Endothelial cell of umbilical vein (primary cell): ENCODE data around the gene RAB6B. TPM values are rescaled to one million over a fixed set of nuclear protein-coding genes. Genes with fewer than 3 reads are reported as not detected.

ENCODE experiments used
- BruUV-seq: library from RNA; stranded (reverse); fragments of 400-500 nt; replicated peaks from 2 replicates; lab custom pipeline; 2021; lab: Mats Ljungman, UMichigan
- CTCF ChIA-PET: fragments of 300-600, 350-600 bp; sonication (Branson Sonifier 250); formaldehyde crosslinking; loops from one replicate; lab custom pipeline; 2021; ENCODE audit warnings: antibody characterized with exemption, inconsistent platforms; lab: Charles Lee
- POLR2A ChIA-PET: fragments of 300-600, 350-600 bp; sonication (Branson Sonifier 250); formaldehyde crosslinking; loops from one replicate; lab custom pipeline; 2021; ENCODE audit warnings: antibody characterized with exemption, inconsistent platforms; lab: Charles Lee
- DNase-seq: peaks from one replicate; pipeline ENCODE4 v3.0.0-alpha.2; 2011; ENCODE audit warnings: low read depth, low spot score
- FAIRE-seq: peaks from 2 replicates; lab custom pipeline; 2011; peaks lifted over from hg19 to GRCh38; lab: Jason Lieb, UNC
- H2AFZ ChIP-seq: 2 replicates; pipeline ENCODE4 v1.6.0; 2012; ENCODE audit warnings: low read depth, low read length, control low read depth, inconsistent platforms
- H3K27ac ChIP-seq: 2 replicates; pipeline ENCODE4 v1.5.1; 2011; ENCODE audit warnings: low read depth, mild to moderate bottlenecking, control low read depth, low read length, moderate library complexity; ENCODE audit not compliant: insufficient read depth
- H3K27me3 ChIP-seq, 2 experiments: 2 replicates each; pipeline versions ENCODE4 v1.6.0 to v1.6.1; 2011; ENCODE audit warnings: low read length in 2 of 2, mixed read lengths in 1 of 2; ENCODE audit not compliant: control insufficient read depth in 2 of 2, insufficient read depth in 2 of 2
- H3K36me3 ChIP-seq, 2 experiments: 2 replicates in 1 of 2; 3 replicates in 1 of 2; pipeline ENCODE4 v1.5.1; 2011; ENCODE audit warnings: low read length in 2 of 2, mild to moderate bottlenecking in 1 of 2, moderate library complexity in 1 of 2; ENCODE audit not compliant: control insufficient read depth in 2 of 2, insufficient read depth in 2 of 2; ENCODE audit errors: extremely low read depth in 1 of 2
- H3K4me1 ChIP-seq: 3 replicates; pipeline ENCODE4 v1.5.1; 2011; ENCODE audit warnings: mild to moderate bottlenecking, low read length; ENCODE audit not compliant: control insufficient read depth, insufficient read depth; ENCODE audit errors: extremely low read depth
- H3K4me2 ChIP-seq: 2 replicates; pipeline ENCODE4 v1.6.1; 2011; ENCODE audit warnings: low read length, control low read depth, mixed read lengths; ENCODE audit not compliant: insufficient read depth
- H3K4me3 ChIP-seq, 3 experiments: fragments of 200-600 bp in 1 of 3; sonication (generic), shearing (Covaris generic) in 1 of 3; replicated peaks in 1 of 3; 2 replicates each; pipeline ENCODE4 v1.5.1; 2011 to 2016; ENCODE audit warnings: control low read depth in 3 of 3, low read length in 3 of 3, mild to moderate bottlenecking in 2 of 3, inconsistent platforms in 1 of 3, low read depth in 1 of 3, moderate library complexity in 1 of 3; ENCODE audit not compliant: insufficient read depth in 1 of 3
- H3K79me2 ChIP-seq: 2 replicates; pipeline ENCODE4 v1.6.0; 2012; ENCODE audit warnings: low read length, inconsistent platforms; ENCODE audit not compliant: control insufficient read depth, insufficient read depth
- H3K9ac ChIP-seq: replicated peaks from 2 replicates; pipeline ENCODE3; 2011; ENCODE audit warnings: low read length, control low read depth; ENCODE audit not compliant: insufficient read depth; ENCODE audit errors: extremely low read depth
- H3K9me1 ChIP-seq: replicated peaks from 3 replicates; pipeline ENCODE4 v1.6.0; 2011; ENCODE audit warnings: mild to moderate bottlenecking, low read length; ENCODE audit not compliant: control insufficient read depth, insufficient read depth; ENCODE audit errors: extremely low read depth
- H3K9me3 ChIP-seq: replicated peaks from 2 replicates; pipeline ENCODE4 v1.5.1; 2012; ENCODE audit warnings: low read length, inconsistent platforms; ENCODE audit not compliant: control insufficient read depth, insufficient read depth
- H4K20me1 ChIP-seq: replicated peaks from 2 replicates; pipeline ENCODE3; 2011; ENCODE audit warnings: mild to moderate bottlenecking, low read length; ENCODE audit not compliant: control insufficient read depth, insufficient read depth; ENCODE audit errors: extremely low read depth
- dilution Hi-C: fragments of 300-500 bp; cut with MboI; formaldehyde crosslinking; loops from one replicate; pipeline ENCODE4 v1.15.0; 2019; ENCODE audit warnings: low sequenced_read_pairs; ENCODE audit not compliant: extremely low pct_ligation_motif_present
- intact Hi-C: fragments of 100-400 bp; cut with micrococcal nuclease; formaldehyde crosslinking; loops from one replicate; pipeline ENCODE4 v1.10.0; 2022
- polyA plus RNA-seq, 4 experiments: library from polyadenylated mRNA; depleted of rRNA in 3 of 4; stranded (reverse) in 3 of 4; unstranded in 1 of 4; fragments of >200 nt; gene quantifications; 2 replicates each; pipeline versions ENCODE4 v1.2.1 to v1.2.3, GENCODE V29; 2011 to 2012; ENCODE audit warnings: missing spikeins in 1 of 4
- total RNA-seq: library from RNA; stranded (reverse); gene quantifications from 2 replicates; pipeline ENCODE4 v1.2.3, GENCODE V29; 2021
- TF ChIP-seq, protein P1 (sequence below), 2 donors: IDR thresholded peaks; 1 replicate in 1 of 2; 2 replicates in 1 of 2; pipeline ENCODE4 v1.5.1; 2011; ENCODE audit warnings: low read length in 2 of 2, mild to moderate bottlenecking in 2 of 2, moderate library complexity in 2 of 2, control low read depth in 1 of 2, inconsistent platforms in 1 of 2, low read depth in 1 of 2; ENCODE audit not compliant: insufficient read depth in 1 of 2; ENCODE audit errors: extremely low read depth in 1 of 2
- TF ChIP-seq, protein P2 (sequence below): IDR thresholded peaks from 2 replicates; pipeline ENCODE4 v1.6.1; 2011; ENCODE audit not compliant: insufficient read depth, insufficient read length

Gene RAB6B
- total and polyA plus RNA-seq, 2 donors (not counting 3 experiments of a cell fraction or from before 2014, with no cell fraction given) = 1.7 to 6.7 TPM

DNA sequence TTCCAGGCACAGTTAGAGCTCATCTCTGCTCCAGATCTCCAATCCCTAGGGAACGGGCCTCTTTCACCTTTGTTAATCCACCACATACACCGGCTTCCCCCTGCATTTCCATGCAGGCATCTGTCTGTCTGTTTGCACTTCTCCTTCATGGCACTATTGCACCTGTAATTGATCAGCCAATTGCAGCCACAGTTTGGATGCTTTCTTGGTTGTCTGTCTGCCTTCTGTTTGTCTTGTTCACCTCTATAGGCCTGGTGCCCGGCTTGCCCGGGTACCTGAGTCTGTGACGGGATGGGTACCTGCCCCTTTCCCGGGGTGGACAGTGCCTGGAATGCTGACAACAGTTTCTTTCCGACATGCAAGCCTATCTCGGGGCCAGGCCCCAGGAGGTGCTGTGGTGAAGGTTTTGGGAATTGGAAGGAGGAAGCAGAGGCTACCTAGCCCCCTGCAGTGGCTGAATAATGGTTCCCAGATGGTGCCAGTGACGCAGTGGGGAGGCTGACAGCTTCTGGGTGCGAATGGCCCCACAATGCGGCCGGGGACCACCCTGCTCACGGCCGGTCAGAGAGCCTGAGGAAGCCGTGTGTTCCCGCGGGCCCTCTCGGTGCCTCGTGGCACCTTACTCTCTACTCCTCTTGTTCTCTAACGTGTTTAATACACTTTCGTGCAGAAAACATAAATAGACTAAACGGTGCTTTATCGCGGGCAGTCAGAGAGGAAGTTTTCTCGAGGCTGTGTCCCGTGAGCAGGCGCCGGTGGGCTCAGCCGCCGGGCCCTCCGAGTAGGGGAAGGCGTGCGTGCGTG lies 31.3 kb upstream of the RAB6B start:
- no TSS peak for BruUV-seq
- FAIRE-seq (peak; percentile 44), DNase-seq (peak; percentile 20)
- no peaks in the 10 kb centered on the region for H3K9me3 ChIP-seq
- POLR2A ChIA-PET = no interaction called here
- H3K79me2 ChIP-seq = no peaks in the 10 kb centered on the region
- peak overlapping the region; percentile 87 for H3K4me2 ChIP-seq
- CTCF ChIA-PET = interaction anchor here (0.6 to 7.2 kb wide), 10 partner anchors 12 to 373 kb away, joined by 3 to 223 read pairs (median 4); no protein-coding TSS in a partner anchor
- H3K36me3 ChIP-seq = no peaks in the 10 kb centered on the region
- H3K9ac ChIP-seq = peak overlapping the region; percentile 47
- no peak overlapping the region for H3K27ac ChIP-seq
- peak overlapping the region; percentile 32 to 53 (median 39) for H3K4me3 ChIP-seq
- intact Hi-C loops (loop anchor here (1.0 to 2.0 kb wide), 3 partner anchors 108 to 438 kb away; no protein-coding TSS in a partner anchor), dilution Hi-C loops (loop anchor here (25.0 kb wide), 1 partner anchor 285 kb away; no protein-coding TSS in a partner anchor)
- H2AFZ ChIP-seq = peak overlapping the region; percentile 98
- no peaks in the 10 kb centered on the region for H3K27me3 ChIP-seq
- peaks cover 7% of the 10 kb centered on the region for H3K4me1 ChIP-seq
- no peaks in the 10 kb centered on the region for H4K20me1 ChIP-seq
- H3K9me1 ChIP-seq = no peaks in the 10 kb centered on the region
- TF ChIP-seq, protein P1, sequence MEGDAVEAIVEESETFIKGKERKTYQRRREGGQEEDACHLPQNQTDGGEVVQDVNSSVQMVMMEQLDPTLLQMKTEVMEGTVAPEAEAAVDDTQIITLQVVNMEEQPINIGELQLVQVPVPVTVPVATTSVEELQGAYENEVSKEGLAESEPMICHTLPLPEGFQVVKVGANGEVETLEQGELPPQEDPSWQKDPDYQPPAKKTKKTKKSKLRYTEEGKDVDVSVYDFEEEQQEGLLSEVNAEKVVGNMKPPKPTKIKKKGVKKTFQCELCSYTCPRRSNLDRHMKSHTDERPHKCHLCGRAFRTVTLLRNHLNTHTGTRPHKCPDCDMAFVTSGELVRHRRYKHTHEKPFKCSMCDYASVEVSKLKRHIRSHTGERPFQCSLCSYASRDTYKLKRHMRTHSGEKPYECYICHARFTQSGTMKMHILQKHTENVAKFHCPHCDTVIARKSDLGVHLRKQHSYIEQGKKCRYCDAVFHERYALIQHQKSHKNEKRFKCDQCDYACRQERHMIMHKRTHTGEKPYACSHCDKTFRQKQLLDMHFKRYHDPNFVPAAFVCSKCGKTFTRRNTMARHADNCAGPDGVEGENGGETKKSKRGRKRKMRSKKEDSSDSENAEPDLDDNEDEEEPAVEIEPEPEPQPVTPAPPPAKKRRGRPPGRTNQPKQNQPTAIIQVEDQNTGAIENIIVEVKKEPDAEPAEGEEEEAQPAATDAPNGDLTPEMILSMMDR (IDR thresholded peaks at IDR 0.05; ENCODE audit: extremely low read depth in 1 of 2, insufficient read depth in 1 of 2, low read depth in 1 of 2, low read length in 2 of 2) = peak in 1 of 2 donors; percentile 12
- TF ChIP-seq, protein P2, sequence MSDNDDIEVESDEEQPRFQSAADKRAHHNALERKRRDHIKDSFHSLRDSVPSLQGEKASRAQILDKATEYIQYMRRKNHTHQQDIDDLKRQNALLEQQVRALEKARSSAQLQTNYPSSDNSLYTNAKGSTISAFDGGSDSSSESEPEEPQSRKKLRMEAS = no peak
